GM18520 (cell line): ENCODE measurements around the gene HLA-DPB1.
"Not testable (repeated sequence)": the region's sequence is repeated elsewhere in the genome, so short reads cannot be mapped to it uniquely, and the experiment has no call there.

Experiments
- ATAC-seq: cut with Tn5 transposase; IDR thresholded peaks from one replicate; pipeline ENCODE4 v1.9.1; 2021; ENCODE audit not compliant: unreplicated experiment

Gene HLA-DPB1

GRCh38 chr6:33101121-33101737, 25.4 kb downstream of the HLA-DPB1 start:
- ATAC-seq, result not testable (repeated sequence)

- no peak for ATAC-seq
Measured at GRCh38 chr6:33103776-33104175, 28.0 kb downstream of the HLA-DPB1 start.

- no peak for ATAC-seq
Measured at GRCh38 chr6:33104887-33105286, 29.1 kb downstream of the HLA-DPB1 start.

- ATAC-seq, result no peak
Measured at GRCh38 chr6:33105386-33105785, 29.6 kb downstream of the HLA-DPB1 start.

GRCh38 chr6:33105916-33106871, 30.4 kb downstream of the HLA-DPB1 start:
- no peak for ATAC-seq

- ATAC-seq, result no peak
Measured at GRCh38 chr6:33107641-33108040, 31.9 kb downstream of the HLA-DPB1 start.

GRCh38 chr6:33108307-33108706, 32.5 kb downstream of the HLA-DPB1 start:
- no peak for ATAC-seq

- ATAC-seq, result no peak
Measured at GRCh38 chr6:33112148-33112547, 36.4 kb downstream of the HLA-DPB1 start.

GRCh38 chr6:33113755-33114154, 38.0 kb downstream of the HLA-DPB1 start:
- ATAC-seq, result no peak

GRCh38 chr6:33114406-33114805, 38.6 kb downstream of the HLA-DPB1 start:
- ATAC-seq, result no peak

GRCh38 chr6:33116417-33116816, 40.6 kb downstream of the HLA-DPB1 start:
- no peak for ATAC-seq

GRCh38 chr6:33116841-33117711, 41.3 kb downstream of the HLA-DPB1 start:
- ATAC-seq, result no peak

- ATAC-seq, result no peak
Measured at GRCh38 chr6:33117811-33118277, 42.1 kb downstream of the HLA-DPB1 start.

- no peak for ATAC-seq
Measured at GRCh38 chr6:33118525-33119123, 42.8 kb downstream of the HLA-DPB1 start.

- no peak for ATAC-seq
Measured at GRCh38 chr6:33120001-33120400, 44.2 kb downstream of the HLA-DPB1 start.

GRCh38 chr6:33123181-33123580, 47.4 kb downstream of the HLA-DPB1 start:
- no peak for ATAC-seq

GRCh38 chr6:33123732-33124524, 48.1 kb downstream of the HLA-DPB1 start:
- no peak for ATAC-seq

GRCh38 chr6:33124525-33124901, 48.7 kb downstream of the HLA-DPB1 start:
- ATAC-seq, result no peak

- ATAC-seq, result no peak
Measured at GRCh38 chr6:33124947-33125346, 49.2 kb downstream of the HLA-DPB1 start.

- no peak for ATAC-seq
Measured at GRCh38 chr6:33126101-33126714, 50.4 kb downstream of the HLA-DPB1 start.
